LoVo (cell line): Measurements from ENCODE around the gene TXNL4A.

Source experiments
- DNase-seq: peaks from one replicate; pipeline ENCODE4 v3.0.0-alpha.2; 2016; ENCODE audit warnings: low spot score

TXNL4A gene

GRCh38 chr18:79935098-79935480 is 53.3 kb downstream of the TXNL4A start:
- DNase-seq, result no peak

- no peak for DNase-seq
These were observed 53.9 kb downstream of the TXNL4A start for GRCh38 chr18:79934311-79935097.

GRCh38 chr18:79933765-79934164 is 54.6 kb downstream of the TXNL4A start:
- DNase-seq, result no peak

GRCh38 chr18:79932907-79933306 is 55.5 kb downstream of the TXNL4A start:
- DNase-seq, result no peak

- DNase-seq, result no peak
These were observed 56.9 kb downstream of the TXNL4A start for GRCh38 chr18:79931475-79931874.

- no peak for DNase-seq
These were observed 58.2 kb downstream of the TXNL4A start for GRCh38 chr18:79930020-79930642.

GRCh38 chr18:79928563-79928960 is 59.8 kb downstream of the TXNL4A start:
- no peak for DNase-seq

GRCh38 chr18:79927607-79928562 is 60.5 kb downstream of the TXNL4A start:
- no peak for DNase-seq

GRCh38 chr18:79926715-79927606 is 61.4 kb downstream of the TXNL4A start:
- no peak for DNase-seq

- DNase-seq, result no peak
These were observed 62.1 kb downstream of the TXNL4A start for GRCh38 chr18:79926306-79926705.

GRCh38 chr18:79924814-79925731 is 63.3 kb downstream of the TXNL4A start:
- no peak for DNase-seq

- DNase-seq, result no peak
These were observed 64.3 kb downstream of the TXNL4A start for GRCh38 chr18:79923896-79924585.

GRCh38 chr18:79922971-79923411 is 65.4 kb downstream of the TXNL4A start:
- no peak for DNase-seq

GRCh38 chr18:79921984-79922965 is 66.1 kb downstream of the TXNL4A start:
- DNase-seq, result no peak
